PC-9 (cell line): ENCODE measurements around the gene MMD. TPM values are rescaled to one million over a fixed set of nuclear protein-coding genes. Genes with fewer than 3 reads are reported as not detected.

Source experiments
- BruUV-seq: library from RNA; stranded (reverse); fragments of 400-500 nt; replicated peaks from 2 replicates; lab custom pipeline; 2021; lab: Mats Ljungman, UMichigan
- CTCF ChIA-PET: fragments of 300-600 bp; sonication (Branson Sonifier 250); formaldehyde crosslinking; loops from one replicate; lab custom pipeline; 2022; ENCODE audit warnings: antibody characterized with exemption; lab: Charles Lee
- POLR2A ChIA-PET: fragments of 300-600 bp; sonication (Branson Sonifier 250); formaldehyde crosslinking; loops from one replicate; lab custom pipeline; 2022; ENCODE audit warnings: antibody characterized with exemption; ENCODE audit not compliant: unreplicated experiment; lab: Charles Lee
- DNase-seq, 2 experiments: peaks; one replicate each; pipeline versions ENCODE4 v3.0.0 to v3.0.0-alpha.2; 2015 to 2022; ENCODE audit warnings: mixed read lengths in 1 of 2
- H2AFZ ChIP-seq: fragments of 200-600 bp; sonication (generic); 2 replicates; pipeline ENCODE4 v1.8.1; 2017; ENCODE audit warnings: antibody characterized with exemption
- H3F3A ChIP-seq: fragments of 200-600 bp; sonication (generic); 2 replicates; pipeline ENCODE4 v1.8.1; 2017; ENCODE audit warnings: antibody characterized with exemption, mild to moderate bottlenecking, low read depth; ENCODE audit not compliant: insufficient read depth
- H3K27ac ChIP-seq: fragments of 200-600 bp; sonication (generic); 2 replicates; pipeline ENCODE4 v1.6.1; 2016; ENCODE audit warnings: mixed run types
- H3K27me3 ChIP-seq: fragments of 200-600 bp; sonication (generic); 2 replicates; pipeline ENCODE4 v1.6.1; 2016; ENCODE audit warnings: low read depth, mixed run types; ENCODE audit not compliant: insufficient read depth
- H3K36me3 ChIP-seq: fragments of 200-600 bp; sonication (generic); 2 replicates; pipeline ENCODE4 v1.6.1; 2016; ENCODE audit warnings: low read depth, mixed run types
- H3K4me1 ChIP-seq: fragments of 200-600 bp; sonication (generic); replicated peaks from 2 replicates; pipeline ENCODE4 v1.6.1; 2016; ENCODE audit warnings: mixed run types; ENCODE audit not compliant: insufficient read depth
- H3K4me2 ChIP-seq: fragments of 200-600 bp; sonication (generic); 2 replicates; pipeline ENCODE4 v1.6.1; 2017; ENCODE audit warnings: mixed run types
- H3K4me3 ChIP-seq: fragments of 200-600 bp; sonication (generic); 2 replicates; pipeline ENCODE4 v1.6.1; 2016; ENCODE audit warnings: mixed run types
- H3K79me2 ChIP-seq: fragments of 200-600 bp; sonication (generic); 2 replicates; pipeline ENCODE4 v1.6.1; 2017; ENCODE audit warnings: low read depth, mixed run types
- H3K9me2 ChIP-seq: fragments of 200-600 bp; sonication (generic); 2 replicates; pipeline ENCODE4 v1.8.1; 2017; ENCODE audit warnings: mild to moderate bottlenecking; ENCODE audit not compliant: insufficient read depth
- H3K9me3 ChIP-seq: fragments of 200-600 bp; sonication (generic); 2 replicates; pipeline ENCODE4 v1.8.1; 2016; ENCODE audit warnings: low read depth; ENCODE audit not compliant: insufficient read depth
- H4K20me1 ChIP-seq: fragments of 200-600 bp; sonication (generic); 2 replicates; pipeline ENCODE4 v1.8.1; 2017; ENCODE audit not compliant: insufficient read depth
- EZH2 ChIP-seq: fragments of 200-600 bp; sonication (generic); IDR thresholded peaks from 2 replicates; pipeline ENCODE4 v1.8.0; 2017; ENCODE audit warnings: antibody characterized with exemption, low read depth
- intact Hi-C: fragments of 100-400 bp; cut with micrococcal nuclease; formaldehyde crosslinking; loops from one replicate; pipeline ENCODE4 v1.10.0; 2022; ENCODE audit not compliant: unreplicated experiment
- total RNA-seq: library from RNA; stranded (reverse); gene quantifications from 2 replicates; pipeline ENCODE4 v1.2.3, GENCODE V29; 2021
- TF ChIP-seq, protein P1 (sequence below): fragments of 200-600 bp; sonication (generic); conservative IDR thresholded peaks from 2 replicates; pipeline ENCODE4 v1.6.1; 2017; ENCODE audit warnings: mixed run types, antibody characterized with exemption, mild to moderate bottlenecking, moderate library complexity

MMD gene
- total RNA-seq, 1 experiment from 2014 or later: 7.2 TPM

DNA sequence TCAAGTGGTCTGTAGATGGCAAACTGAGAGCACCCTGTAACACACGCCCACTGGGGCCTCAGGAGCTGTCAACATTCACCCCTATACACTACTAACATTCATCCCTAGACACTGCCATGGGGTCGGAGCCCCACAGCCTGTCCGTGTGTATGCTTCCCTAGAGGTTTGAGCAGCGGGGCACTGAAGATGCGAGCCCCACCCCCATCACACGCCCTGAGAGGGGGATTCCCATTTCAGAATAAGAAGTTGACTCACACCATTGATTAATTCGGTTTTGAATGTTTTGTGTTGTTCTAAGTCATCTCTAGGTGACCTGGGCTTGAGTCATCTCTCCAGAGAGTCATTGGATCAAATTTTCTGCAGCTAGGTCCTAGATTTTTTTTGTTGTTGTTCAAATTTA is 37.3 kb upstream of the MMD start:
- Histone ChIP-seq H3F3A (peaks cover 24% of the 10 kb centered on the region), H3K9me3 (no peaks in the 10 kb centered on the region), H4K20me1 (no peaks in the 10 kb centered on the region), H3K4me1 (peaks cover 52% of the 10 kb centered on the region), H3K4me3 (no peak overlapping the region), H3K4me2 (peak overlapping the region; percentile 55), H3K36me3 (no peaks in the 10 kb centered on the region), H3K79me2 (no peaks in the 10 kb centered on the region), H3K27ac (peak overlapping the region; percentile 10; the same call in 1 of the 2 replicates), H3K9me2 (no peaks in the 10 kb centered on the region), H3K27me3 (no peaks in the 10 kb centered on the region), H2AFZ (no peak overlapping the region)
- ChIA-PET POLR2A (interaction anchor here (0.6 kb wide), 1 partner anchor 1142 kb away, joined by 15 read pairs; no protein-coding TSS in a partner anchor), CTCF (no interaction called here)
- peak in 1 of 2 experiments; percentile 89 for DNase-seq
- no TSS peak for BruUV-seq
- intact Hi-C loops: no loop called here
- TF ChIP-seq, protein P1, sequence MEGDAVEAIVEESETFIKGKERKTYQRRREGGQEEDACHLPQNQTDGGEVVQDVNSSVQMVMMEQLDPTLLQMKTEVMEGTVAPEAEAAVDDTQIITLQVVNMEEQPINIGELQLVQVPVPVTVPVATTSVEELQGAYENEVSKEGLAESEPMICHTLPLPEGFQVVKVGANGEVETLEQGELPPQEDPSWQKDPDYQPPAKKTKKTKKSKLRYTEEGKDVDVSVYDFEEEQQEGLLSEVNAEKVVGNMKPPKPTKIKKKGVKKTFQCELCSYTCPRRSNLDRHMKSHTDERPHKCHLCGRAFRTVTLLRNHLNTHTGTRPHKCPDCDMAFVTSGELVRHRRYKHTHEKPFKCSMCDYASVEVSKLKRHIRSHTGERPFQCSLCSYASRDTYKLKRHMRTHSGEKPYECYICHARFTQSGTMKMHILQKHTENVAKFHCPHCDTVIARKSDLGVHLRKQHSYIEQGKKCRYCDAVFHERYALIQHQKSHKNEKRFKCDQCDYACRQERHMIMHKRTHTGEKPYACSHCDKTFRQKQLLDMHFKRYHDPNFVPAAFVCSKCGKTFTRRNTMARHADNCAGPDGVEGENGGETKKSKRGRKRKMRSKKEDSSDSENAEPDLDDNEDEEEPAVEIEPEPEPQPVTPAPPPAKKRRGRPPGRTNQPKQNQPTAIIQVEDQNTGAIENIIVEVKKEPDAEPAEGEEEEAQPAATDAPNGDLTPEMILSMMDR: no peak
- TF ChIP-seq EZH2: no peak

DNA sequence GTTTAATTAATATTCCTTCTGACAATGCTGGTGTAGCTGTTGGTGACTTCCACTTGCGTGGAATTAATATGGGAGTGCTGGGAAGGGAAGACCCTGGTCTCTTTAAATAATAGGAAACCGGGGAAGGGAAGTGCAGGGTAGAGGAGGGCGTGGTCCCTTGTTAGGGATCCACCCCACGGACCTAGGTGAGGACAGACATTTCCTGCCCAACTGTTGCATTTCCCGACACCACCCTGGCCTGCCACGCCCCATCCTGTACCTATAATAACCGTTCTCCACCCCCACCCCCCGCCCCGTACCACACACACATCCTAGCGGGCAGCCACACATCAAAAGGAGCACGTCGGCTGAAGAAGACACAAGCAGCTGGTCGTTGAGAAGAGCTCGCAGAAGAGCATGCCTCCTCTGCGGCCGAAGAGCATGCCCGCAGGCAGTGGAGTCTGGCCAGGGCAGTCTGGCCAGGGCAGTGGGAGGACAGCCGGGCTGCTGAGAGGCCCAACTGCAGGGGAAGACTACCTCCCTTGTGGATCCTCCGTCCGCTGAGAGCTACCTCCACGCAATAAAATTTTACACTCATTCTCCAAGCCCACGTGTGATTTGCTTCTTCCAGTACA is 36.8 kb upstream of the MMD start:
- no peaks in the 10 kb centered on the region for H3K9me2 ChIP-seq
- ChIA-PET CTCF (no interaction called here), POLR2A (interaction anchor here (0.6 kb wide), 1 partner anchor 1141 kb away, joined by 15 read pairs; no protein-coding TSS in a partner anchor)
- H3K27me3 ChIP-seq: no peaks in the 10 kb centered on the region
- DNase-seq: no peak
- H3K4me3 ChIP-seq: no peak overlapping the region
- H3K4me1 ChIP-seq: peaks cover 56% of the 10 kb centered on the region
- H3K36me3 ChIP-seq: no peaks in the 10 kb centered on the region
- H4K20me1 ChIP-seq: no peaks in the 10 kb centered on the region
- intact Hi-C loops: no loop called here
- no peaks in the 10 kb centered on the region for H3K9me3 ChIP-seq
- no peak overlapping the region for H3K27ac ChIP-seq
- H3F3A ChIP-seq: peaks cover 27% of the 10 kb centered on the region
- BruUV-seq: no TSS peak
- peak overlapping the region; percentile 55 for H3K4me2 ChIP-seq
- no peak for TF ChIP-seq EZH2
- TF ChIP-seq, protein P1: no peak
- no peaks in the 10 kb centered on the region for H3K79me2 ChIP-seq
- H2AFZ ChIP-seq: no peak overlapping the region

DNA sequence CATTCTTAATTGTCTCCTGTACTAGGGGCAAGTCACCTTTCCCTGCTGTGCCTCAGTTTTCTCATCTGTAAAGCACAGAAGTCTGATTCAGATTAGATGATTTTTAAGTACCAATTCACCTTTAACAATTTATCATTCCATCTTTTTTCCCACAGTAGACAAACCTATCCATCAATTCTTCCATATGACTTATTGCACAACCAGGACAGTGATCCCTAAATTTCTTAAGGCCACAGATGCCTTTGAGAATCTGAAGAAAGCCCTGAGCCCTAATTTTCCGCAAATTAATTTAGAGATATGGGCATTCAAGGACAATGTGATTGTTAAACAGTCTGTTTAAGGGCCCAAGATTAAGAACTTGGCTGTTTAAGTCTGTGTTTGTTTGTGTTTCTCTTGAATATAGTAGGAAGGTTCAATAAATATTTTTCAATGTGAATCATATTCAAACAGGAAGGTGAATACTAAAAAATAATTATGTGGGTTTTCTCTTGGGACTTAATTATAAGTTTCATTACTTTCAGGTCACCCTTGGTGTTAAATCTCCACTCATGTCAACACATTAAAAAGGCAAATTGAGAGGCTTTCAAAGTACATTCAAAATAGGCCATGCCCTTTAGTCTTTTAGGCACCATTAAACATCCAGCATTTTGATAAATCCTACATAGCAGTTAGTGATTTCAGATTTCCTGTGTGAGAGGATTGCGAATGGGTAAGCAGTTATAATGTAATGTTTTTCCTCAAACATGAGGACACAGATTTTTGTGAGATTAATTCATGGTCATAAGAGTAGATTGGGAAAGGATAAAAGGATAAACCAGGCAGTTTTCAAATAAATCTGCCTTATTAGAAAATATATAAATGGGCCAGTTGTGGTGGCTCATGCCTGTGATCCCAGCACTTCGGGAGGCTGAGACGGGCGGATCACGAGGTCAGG is 34.9 kb upstream of the MMD start:
- H3K4me1 ChIP-seq: peaks cover 74% of the 10 kb centered on the region
- intact Hi-C loops: no loop called here
- no peak overlapping the region for H3K27ac ChIP-seq

More for the DNA sequence above, 34.9 kb upstream of the MMD start:
- no peaks in the 10 kb centered on the region for H3K79me2 ChIP-seq
- H3F3A ChIP-seq: peaks cover 36% of the 10 kb centered on the region
- H3K4me2 ChIP-seq: 0 out of 2 replicates have a peak overlapping the region, but pooled peaks have one; percentile 17
- no peaks in the 10 kb centered on the region for H3K9me3 ChIP-seq
- TF ChIP-seq, protein P1: no peak
- H2AFZ ChIP-seq: no peak overlapping the region
- CTCF ChIA-PET: no interaction called here
- BruUV-seq: no TSS peak
- H3K36me3 ChIP-seq: no peaks in the 10 kb centered on the region
- H3K27me3 ChIP-seq: no peaks in the 10 kb centered on the region
- POLR2A ChIA-PET: no interaction called here
- H3K4me3 ChIP-seq: no peak overlapping the region
- no peaks in the 10 kb centered on the region for H4K20me1 ChIP-seq
- no peaks in the 10 kb centered on the region for H3K9me2 ChIP-seq
- peak in 1 of 2 experiments; percentile 39 for DNase-seq
